GM08714 (cell line): ENCODE measurements around the gene WNT5B.

ENCODE experiments used
- H3K4me3 ChIP-seq: fragments of 200-500 bp; sonication (Bioruptor generic); 2 replicates; pipeline ENCODE4 v1.5.1; 2014; ENCODE audit warnings: mild to moderate bottlenecking, low read length, inconsistent platforms
- ZNF274 ChIP-seq: IDR thresholded peaks from 2 replicates; pipeline ENCODE4 v1.6.1; 2012; ENCODE audit warnings: mild to moderate bottlenecking, low read depth, low read length

Gene WNT5B

GRCh38 chr12:1644534-1645438 is 15.8 kb downstream of the WNT5B start:
- H3K4me3 ChIP-seq: no peak overlapping the region
- no peak for TF ChIP-seq ZNF274

- H3K4me3 ChIP-seq: no peak overlapping the region
- no peak for TF ChIP-seq ZNF274
Observed at GRCh38 chr12:1645819-1646218, 16.8 kb downstream of the WNT5B start.

GRCh38 chr12:1646569-1647284 is 17.7 kb downstream of the WNT5B start:
- TF ChIP-seq ZNF274: no peak
- no peak overlapping the region for H3K4me3 ChIP-seq

- TF ChIP-seq ZNF274: no peak
- no peak overlapping the region for H3K4me3 ChIP-seq
Observed at GRCh38 chr12:1647285-1647669, 18.2 kb downstream of the WNT5B start.

GRCh38 chr12:1650260-1650977 is 21.4 kb downstream of the WNT5B start:
- no peak for TF ChIP-seq ZNF274
- no peak overlapping the region for H3K4me3 ChIP-seq

- TF ChIP-seq ZNF274: no peak
- no peak overlapping the region for H3K4me3 ChIP-seq
Observed at GRCh38 chr12:1650978-1651361, 21.9 kb downstream of the WNT5B start.

GRCh38 chr12:1651946-1652345 is 22.9 kb downstream of the WNT5B start:
- no peak for TF ChIP-seq ZNF274
- H3K4me3 ChIP-seq: no peak overlapping the region

GRCh38 chr12:1655225-1655788 is 26.3 kb downstream of the WNT5B start:
- no peak overlapping the region for H3K4me3 ChIP-seq
- TF ChIP-seq ZNF274: no peak

GRCh38 chr12:1656902-1657301 is 27.9 kb downstream of the WNT5B start:
- no peak overlapping the region for H3K4me3 ChIP-seq
- no peak for TF ChIP-seq ZNF274

- H3K4me3 ChIP-seq: no peak overlapping the region
- no peak for TF ChIP-seq ZNF274
Observed at GRCh38 chr12:1657688-1658087, 28.7 kb downstream of the WNT5B start.

GRCh38 chr12:1660304-1661187 is 31.5 kb downstream of the WNT5B start:
- no peak for TF ChIP-seq ZNF274
- H3K4me3 ChIP-seq: no peak overlapping the region

GRCh38 chr12:1661553-1662335 is 32.7 kb downstream of the WNT5B start:
- TF ChIP-seq ZNF274: no peak

GRCh38 chr12:1662761-1663439 is 33.9 kb downstream of the WNT5B start:
- peak overlapping the region; percentile 8; the same call in 1 of the 2 replicates for H3K4me3 ChIP-seq

More at GRCh38 chr12:1661553-1662335, 32.7 kb downstream of the WNT5B start:
- H3K4me3 ChIP-seq: peak overlapping the region; percentile 56; the same call in 1 of the 2 replicates

More at GRCh38 chr12:1662761-1663439, 33.9 kb downstream of the WNT5B start:
- TF ChIP-seq ZNF274: no peak
